Cardiac fibroblast (primary cell): ENCODE measurements around the gene SMAD3.
A peak's percentile ranks its signal among the peaks of the same experiment; 100 is the strongest.
"Not testable (repeated sequence)": the region's sequence is repeated elsewhere in the genome, so short reads cannot be mapped to it uniquely, and the experiment has no call there.

ENCODE experiments used
- DNase-seq, 2 donors: peaks; one replicate each; pipeline versions ENCODE4 v3.0.0 to v3.0.0-alpha.2; 2010; ENCODE audit warnings: low read depth in 2 of 2
- H3K4me3 ChIP-seq, 2 donors: replicated peaks in 1 of 2; 1 replicate in 1 of 2; 2 replicates in 1 of 2; pipeline ENCODE4 v1.5.1; 2011; ENCODE audit warnings: low read depth in 2 of 2, low read length in 2 of 2, mild to moderate bottlenecking in 2 of 2, moderate library complexity in 1 of 2
- CTCF ChIP-seq: IDR thresholded peaks from one replicate; pipeline ENCODE4 v1.5.1; 2011; ENCODE audit warnings: low read depth, mild to moderate bottlenecking, low read length, inconsistent platforms

SMAD3 gene

DNA sequence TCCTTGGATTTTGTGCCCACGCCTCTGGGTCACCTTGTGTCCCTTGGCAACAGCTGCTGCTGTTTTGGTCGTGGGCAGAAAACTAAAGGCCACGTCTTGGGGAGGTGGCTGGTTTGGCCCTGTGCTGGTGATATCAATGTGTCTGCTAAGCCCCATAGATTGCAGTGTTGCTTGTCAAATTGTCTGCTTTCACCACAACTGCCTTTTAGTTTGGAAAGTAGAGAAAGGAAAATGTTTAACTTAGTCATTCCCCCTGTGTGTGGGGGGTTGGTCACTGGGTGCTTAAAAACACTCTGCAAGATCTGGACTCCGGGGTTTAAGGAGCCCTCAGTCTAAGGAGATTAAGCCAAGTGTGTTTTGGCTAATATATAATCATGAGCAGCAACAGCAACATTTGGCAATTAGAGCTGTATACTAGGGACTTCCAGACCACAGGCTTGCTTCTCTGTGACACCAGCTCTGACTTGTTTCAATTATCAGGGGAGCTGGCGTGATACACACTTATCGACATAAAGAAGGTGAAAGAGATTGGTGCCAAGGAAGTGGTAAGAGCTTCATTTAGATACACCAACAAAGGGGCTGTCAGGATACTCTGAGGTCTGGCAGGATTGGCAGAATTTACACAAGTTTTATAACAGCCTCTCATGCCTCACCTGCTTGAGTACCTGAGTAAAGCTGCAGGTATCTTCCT, 3.5 kb downstream of the SMAD3 start:
- peak; percentile 57 to 69 for DNase-seq
- no peak for TF ChIP-seq CTCF

GRCh38 chr15:67070150-67070549, 4.7 kb downstream of the SMAD3 start:
- no peak overlapping the region for H3K4me3 ChIP-seq
- no peak for TF ChIP-seq CTCF
- DNase-seq = peak in 1 of 2 donors; percentile 45

More for the DNA sequence above, 3.5 kb downstream of the SMAD3 start:
- H3K4me3 ChIP-seq = peak overlapping the region; percentile 88 to 94

- no peak for TF ChIP-seq CTCF
- DNase-seq = no peak
- H3K4me3 ChIP-seq = no peak overlapping the region
Measured at GRCh38 chr15:67070892-67071664, 5.7 kb downstream of the SMAD3 start.

GRCh38 chr15:67072442-67072841, 7.0 kb downstream of the SMAD3 start:
- TF ChIP-seq CTCF = no peak
- DNase-seq = no peak
- no peak overlapping the region for H3K4me3 ChIP-seq

DNA sequence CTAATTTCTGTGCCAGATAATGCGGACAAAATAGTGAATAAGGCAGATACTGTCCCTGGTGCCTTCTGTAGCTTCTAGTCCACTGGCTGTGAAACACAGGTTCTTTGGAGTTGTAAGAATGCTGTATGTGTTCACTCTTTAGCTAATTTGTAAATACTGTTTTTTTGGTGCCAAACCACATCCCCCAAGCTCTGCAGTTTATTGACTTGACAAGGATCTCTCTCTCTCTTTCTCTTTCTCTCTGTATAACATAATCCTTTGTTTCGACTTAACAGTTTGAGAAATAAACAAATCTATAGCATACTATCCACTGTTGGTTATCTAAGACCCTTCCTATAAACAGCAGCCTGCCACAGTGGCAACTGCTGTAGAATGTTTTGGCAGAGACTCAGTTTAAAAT, 7.6 kb downstream of the SMAD3 start:
- DNase-seq = no peak
- TF ChIP-seq CTCF = no peak

DNA sequence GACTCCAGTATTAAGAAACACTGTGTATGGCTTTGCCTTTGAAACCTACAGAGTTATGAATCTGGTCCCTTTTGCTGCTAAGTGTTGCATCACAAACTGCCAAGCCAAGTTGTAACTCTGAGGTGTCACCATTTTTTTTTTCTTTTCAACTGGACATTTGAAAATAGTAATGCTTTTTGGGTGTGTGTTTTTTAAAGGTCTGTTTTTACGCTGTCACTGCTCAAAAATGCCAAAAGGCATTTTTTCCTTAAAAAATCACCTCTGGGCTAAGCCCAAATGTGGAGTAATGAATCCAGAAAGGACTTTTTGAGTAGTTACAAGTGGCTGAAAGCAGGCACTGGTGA, 9.5 kb downstream of the SMAD3 start:
- DNase-seq = peak in 1 of 2 donors; percentile 50
- no peak overlapping the region for H3K4me3 ChIP-seq
- TF ChIP-seq CTCF = no peak

More for the DNA sequence above, 7.6 kb downstream of the SMAD3 start:
- no peak overlapping the region for H3K4me3 ChIP-seq

GRCh38 chr15:67075555-67076135, 10.2 kb downstream of the SMAD3 start:
- not testable (repeated sequence) for H3K4me3 ChIP-seq, DNase-seq
